Lower leg skin (tissue), 4 donors: ENCODE data around the gene MSH4. TPM values are rescaled to one million over a fixed set of nuclear protein-coding genes. Genes with fewer than 3 reads are reported as not detected.
"Not testable (repeated sequence)": the region's sequence is repeated elsewhere in the genome, so short reads cannot be mapped to it uniquely, and the experiment has no call there.

Experiments
- DNase-seq, 2 donors: peaks; one replicate each; pipeline ENCODE4 v3.0.0-alpha.2; 2019; ENCODE audit warnings: low spot score in 2 of 2
- H3K4me3 ChIP-seq: fragments of 200-600 bp; sonication (generic); 2 replicates; pipeline ENCODE4 v1.5.1; 2017; ENCODE audit warnings: mild to moderate bottlenecking, low read depth; ENCODE audit not compliant: poor library complexity, severe bottlenecking
- CTCF ChIP-seq, 3 donors: fragments of 450-650 bp; IDR thresholded peaks; one replicate each; pipeline ENCODE4 v1.5.1; 2016; ENCODE audit warnings: antibody characterized with exemption in 3 of 3, mild to moderate bottlenecking in 3 of 3, moderate library complexity in 2 of 3
- POLR2A ChIP-seq, 2 donors: fragments of 450-650 bp; IDR thresholded peaks; one replicate each; pipeline ENCODE4 v1.6.1; 2016 to 2017; ENCODE audit warnings: antibody characterized with exemption in 2 of 2, mild to moderate bottlenecking in 1 of 2, moderate library complexity in 1 of 2
- WGBS, 2 donors: methylation state at CpG; one replicate each; pipeline ENCODE4 v1.1.5; 2018; 5-methylcytosine and 5-hydroxymethylcytosine counted together
- intact Hi-C: fragments of 100-400 bp; cut with DNase I; formaldehyde crosslinking; loops from one replicate; pipeline ENCODE4 v1.15.0; 2023; ENCODE audit warnings: low total_unique reads
- total RNA-seq, 4 donors: library from RNA; depleted of rRNA; stranded (reverse); fragments of >200 nt; gene quantifications; one replicate each; pipeline ENCODE4 v1.1.0, GENCODE V29; 2016

MSH4 gene
- under 1 TPM in 1 of 4 donors, not detected in 3; 0.39 TPM for total RNA-seq

GRCh38 chr1:75796376-75797272 is at the start of gene MSH4:
TSS of gene MSH4 (plus strand) at chr1:75796882. CDS start at chr1:75796986, 104 bp downstream.
- no peak for TF ChIP-seq CTCF (IDR thresholded peaks at IDR 0.05)
- no peak for TF ChIP-seq POLR2A (IDR thresholded peaks at IDR 0.05)
- WGBS, 2 donors, result 79 to 86% methylated on average over 32 to 33 of the region's 34 CpGs
- H3K4me3 ChIP-seq, result no peak within 1 kb of the TSS

DNA sequence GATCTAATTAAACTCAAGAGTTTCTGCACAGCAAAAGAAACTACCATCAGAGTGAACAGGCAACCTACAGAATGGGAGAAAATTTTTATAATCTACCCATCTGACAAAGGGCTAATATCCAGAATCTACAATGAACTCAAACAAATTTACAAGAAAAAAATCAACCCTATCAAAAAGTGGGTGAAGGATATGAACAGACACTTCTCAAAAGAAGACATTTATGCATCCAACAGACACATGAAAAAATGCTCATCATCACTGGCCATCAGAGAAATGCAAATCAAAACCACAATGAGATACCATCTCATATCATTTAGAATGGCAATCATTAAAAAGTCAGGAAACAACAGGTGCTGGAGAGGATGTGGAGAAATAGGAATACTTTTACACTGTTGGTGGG is 39.5 kb upstream of the MSH4 start:
- H3K4me3 ChIP-seq, intact Hi-C loops, DNase-seq: not testable (repeated sequence)

More at GRCh38 chr1:75796376-75797272, at the start of gene MSH4:
- intact Hi-C loops, result no loop called here
- DNase-seq, result no peak

- 84 to 90% methylated on average over 4 of the region's 4 CpGs for WGBS, 2 donors
- intact Hi-C loops, DNase-seq, H3K4me3 ChIP-seq: not testable (repeated sequence)
Measured at GRCh38 chr1:75758543-75758942, 38.1 kb upstream of the MSH4 start.

GRCh38 chr1:75764057-75764655 is 32.5 kb upstream of the MSH4 start:
- intact Hi-C loops, result no loop called here
- no peak for DNase-seq
- 70 to 79% methylated on average over 1 of the region's 1 CpG for WGBS, 2 donors
- H3K4me3 ChIP-seq, result no peak overlapping the region
- TF ChIP-seq POLR2A (IDR thresholded peaks at IDR 0.05) (no peak), CTCF (IDR thresholded peaks at IDR 0.05) (no peak)

DNA sequence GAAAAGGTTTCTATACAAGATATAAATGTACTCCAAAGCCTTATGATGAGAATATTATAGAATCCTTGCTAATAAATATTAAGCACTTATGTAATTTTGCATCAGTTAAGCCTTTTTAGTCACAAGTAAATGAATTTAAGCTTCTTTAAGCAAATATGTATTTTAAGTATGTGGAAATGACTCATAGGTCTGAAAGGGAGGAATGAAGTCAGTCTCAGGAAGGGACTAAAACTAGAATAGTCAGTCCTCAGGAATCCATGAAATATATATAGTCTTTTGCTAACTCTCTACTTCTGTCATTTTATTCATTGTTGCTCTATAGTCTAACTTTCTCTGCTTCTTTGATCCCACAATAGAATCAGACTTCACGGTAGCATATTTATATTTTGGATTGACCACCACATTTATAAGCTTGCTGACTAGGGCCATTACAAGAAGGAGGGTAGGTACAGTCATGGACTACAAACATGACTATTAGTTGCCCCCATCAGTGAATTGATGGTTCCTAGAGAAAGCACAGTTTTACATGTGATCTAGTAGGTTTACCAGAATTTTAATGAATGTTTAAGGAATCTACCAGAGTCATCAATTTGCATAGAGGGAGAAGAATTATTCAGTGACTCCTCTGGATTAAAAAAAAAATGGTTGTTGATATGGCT is 30.9 kb upstream of the MSH4 start:
- 83 to 92% methylated on average over 1 of the region's 1 CpG for WGBS, 2 donors
- intact Hi-C loops, result no loop called here

DNA sequence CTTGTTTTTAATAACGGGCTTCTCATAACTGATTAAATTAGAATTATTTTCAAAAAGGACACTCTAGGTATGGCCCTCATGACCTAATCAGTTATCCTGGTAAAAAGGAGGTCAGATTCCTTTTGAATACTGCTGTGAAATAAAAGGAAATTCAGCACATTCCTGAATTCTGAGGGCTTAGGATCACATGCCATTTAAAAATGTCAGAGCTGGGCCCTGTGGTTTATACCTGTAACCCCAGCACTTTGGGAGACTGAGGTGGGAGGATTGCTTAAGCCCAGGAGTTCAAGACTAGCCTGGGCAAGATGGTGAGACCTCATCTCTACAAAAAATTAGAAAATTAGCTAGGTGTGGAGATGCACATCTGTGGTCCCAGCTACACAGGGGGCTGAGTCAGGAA is 28.7 kb upstream of the MSH4 start:
- TF ChIP-seq CTCF (IDR thresholded peaks at IDR 0.05), result no peak
- TF ChIP-seq POLR2A (IDR thresholded peaks at IDR 0.05), result no peak
- no peak for DNase-seq
- no peak overlapping the region for H3K4me3 ChIP-seq
- intact Hi-C loops, result no loop called here
- 93 to 94% methylated on average over 1 of the region's 1 CpG for WGBS, 2 donors

More for the DNA sequence above, 30.9 kb upstream of the MSH4 start:
- no peak for DNase-seq
- no peak overlapping the region for H3K4me3 ChIP-seq
- no peak for TF ChIP-seq CTCF (IDR thresholded peaks at IDR 0.05)
